Stimulated activated CD8-positive, alpha-beta memory T cell treated with anti-CD3 and anti-CD28 coated beads, Interleukin-4, amount 100 ng/mL, for 24 hours (primary cell): ENCODE data around the gene TP53I3.
"Not testable (repeated sequence)": the region's sequence is repeated elsewhere in the genome, so short reads cannot be mapped to it uniquely, and the experiment has no call there.

ENCODE experiments used
- DNase-seq: peaks from one replicate; pipeline ENCODE4 v3.0.0-alpha.2; 2020; ENCODE audit warnings: low read depth

TP53I3 gene

GRCh38 chr2:24084386-24085199 lies at the start of gene TP53I3:
TSS of gene TP53I3 (minus strand) at chr2:24084834. CDS start at chr2:24084326, 508 bp downstream.
- DNase-seq: peak; percentile 78

GRCh38 chr2:24132543-24132942 lies 47.9 kb upstream of the TP53I3 start:
- DNase-seq: no peak

GRCh38 chr2:24125956-24126355 lies 41.3 kb upstream of the TP53I3 start:
- DNase-seq: no peak

- no peak for DNase-seq
Observed at GRCh38 chr2:24123922-24124580, 39.4 kb upstream of the TP53I3 start.

- DNase-seq: peak; percentile 60
Observed at GRCh38 chr2:24123195-24123921, 38.7 kb upstream of the TP53I3 start, which contains the start of the genes FAM228B and PFN4. TSS of gene FAM228B (plus strand) at chr2:24123469. CDS start at chr2:24124362, 893 bp downstream. TSS of gene PFN4 (minus strand) at chr2:24123334. CDS start at chr2:24122535, 799 bp downstream.

GRCh38 chr2:24122366-24123194 lies 37.9 kb upstream of the TP53I3 start:
- no peak for DNase-seq

GRCh38 chr2:24121469-24121868 lies 36.8 kb upstream of the TP53I3 start:
- DNase-seq: no peak

GRCh38 chr2:24121066-24121465 lies 36.4 kb upstream of the TP53I3 start:
- DNase-seq: no peak

- no peak for DNase-seq
Observed at GRCh38 chr2:24117902-24118301, 33.3 kb upstream of the TP53I3 start.

GRCh38 chr2:24115057-24115456 lies 30.4 kb upstream of the TP53I3 start:
- no peak for DNase-seq

GRCh38 chr2:24111407-24111901 lies 26.8 kb upstream of the TP53I3 start:
- no peak for DNase-seq

GRCh38 chr2:24110660-24111303 lies 26.1 kb upstream of the TP53I3 start:
- no peak for DNase-seq

- not testable (repeated sequence) for DNase-seq
Observed at GRCh38 chr2:24109431-24109830, 24.8 kb upstream of the TP53I3 start.

- no peak for DNase-seq
Observed at GRCh38 chr2:24107336-24107735, 22.7 kb upstream of the TP53I3 start.

GRCh38 chr2:24106786-24107185 lies 22.2 kb upstream of the TP53I3 start:
- DNase-seq: no peak

GRCh38 chr2:24105816-24106215 lies 21.2 kb upstream of the TP53I3 start:
- no peak for DNase-seq

GRCh38 chr2:24104906-24105305 lies 20.3 kb upstream of the TP53I3 start:
- DNase-seq: no peak

GRCh38 chr2:24104110-24104650 lies 19.5 kb upstream of the TP53I3 start:
- no peak for DNase-seq

- no peak for DNase-seq
Observed at GRCh38 chr2:24102677-24103076, 18.0 kb upstream of the TP53I3 start.

GRCh38 chr2:24101992-24102391 lies 17.4 kb upstream of the TP53I3 start:
- no peak for DNase-seq

GRCh38 chr2:24100732-24101131 lies 16.1 kb upstream of the TP53I3 start:
- DNase-seq: not testable (repeated sequence)
